H9 (cell line): ENCODE data around the gene GALNT9. TPM values are rescaled to one million over a fixed set of nuclear protein-coding genes. Genes with fewer than 3 reads are reported as not detected.
A peak's percentile ranks its signal among the peaks of the same experiment; 100 is the strongest.
"Not testable (repeated sequence)": the region's sequence is repeated elsewhere in the genome, so short reads cannot be mapped to it uniquely, and the experiment has no call there.

ENCODE experiments used
- DNase-seq: peaks from one replicate; pipeline ENCODE4 v3.0.0-alpha.2; 2017
- H2AFZ ChIP-seq: one replicate; pipeline ENCODE4 v1.6.1; 2013; ENCODE audit warnings: mild to moderate bottlenecking, low read length, control low read depth, moderate library complexity
- H2AK5ac ChIP-seq: 2 replicates; pipeline ENCODE4 v1.6.1; 2013; ENCODE audit warnings: low read length, control low read depth, mixed read lengths; ENCODE audit not compliant: insufficient read length
- H2BK120ac ChIP-seq: one replicate; pipeline ENCODE4 v1.6.1; 2013; ENCODE audit warnings: low read depth, mild to moderate bottlenecking, low read length, control low read depth, inconsistent platforms; ENCODE audit not compliant: poor library complexity, severe bottlenecking
- H2BK12ac ChIP-seq: 2 replicates; pipeline ENCODE4 v1.6.1; 2013; ENCODE audit warnings: low read length, control low read depth, mixed read lengths, low read depth; ENCODE audit not compliant: insufficient read length
- H2BK15ac ChIP-seq: 2 replicates; pipeline ENCODE4 v1.6.1; 2013; ENCODE audit warnings: low read depth, low read length, control low read depth
- H2BK20ac ChIP-seq: one replicate; pipeline ENCODE4 v1.6.1; 2013; ENCODE audit warnings: low read depth, mild to moderate bottlenecking, low read length, control low read depth, inconsistent platforms; ENCODE audit not compliant: poor library complexity, severe bottlenecking
- H2BK5ac ChIP-seq: 2 replicates; pipeline ENCODE4 v1.6.1; 2013; ENCODE audit warnings: low read length, control low read depth, mixed read lengths; ENCODE audit not compliant: insufficient read length
- H3K14ac ChIP-seq: 2 replicates; pipeline ENCODE4 v1.6.1; 2013; ENCODE audit warnings: low read length, control low read depth; ENCODE audit not compliant: insufficient read depth
- H3K18ac ChIP-seq: 2 replicates; pipeline ENCODE4 v1.6.1; 2013; ENCODE audit warnings: low read depth, mild to moderate bottlenecking, mixed read lengths, low read length, control low read depth; ENCODE audit not compliant: insufficient read length
- H3K23ac ChIP-seq: 2 replicates; pipeline ENCODE4 v1.6.1; 2013; ENCODE audit warnings: low read length, control low read depth, mixed read lengths, low read depth; ENCODE audit not compliant: insufficient read length
- H3K23me2 ChIP-seq: 2 replicates; pipeline ENCODE4 v1.6.1; 2013; ENCODE audit warnings: low read depth, mild to moderate bottlenecking, mixed read lengths, low read length, control low read depth; ENCODE audit not compliant: insufficient read length, poor library complexity, severe bottlenecking
- H3K27ac ChIP-seq: 2 replicates; pipeline ENCODE4 v1.5.1; 2013; ENCODE audit warnings: low read length, control low read depth, mixed read lengths, low read depth; ENCODE audit not compliant: insufficient read length
- H3K27me3 ChIP-seq: 2 replicates; pipeline ENCODE4 v1.6.1; 2013; ENCODE audit warnings: low read length, control low read depth, inconsistent platforms; ENCODE audit not compliant: insufficient read depth
- H3K4ac ChIP-seq: 2 replicates; pipeline ENCODE4 v1.6.1; 2013; ENCODE audit warnings: low read depth, mild to moderate bottlenecking, control low read depth, inconsistent platforms, low read length, moderate library complexity
- H3K4me1 ChIP-seq: 2 replicates; pipeline ENCODE4 v1.6.1; 2013; ENCODE audit warnings: low read length, control low read depth, inconsistent platforms; ENCODE audit not compliant: insufficient read depth
- H3K4me2 ChIP-seq: 2 replicates; pipeline ENCODE4 v1.6.1; 2013; ENCODE audit warnings: low read length, control low read depth, mixed read lengths; ENCODE audit not compliant: insufficient read length, insufficient read depth
- H3K56ac ChIP-seq: 2 replicates; pipeline ENCODE4 v1.6.1; 2013; ENCODE audit warnings: low read depth, mild to moderate bottlenecking, mixed read lengths, low read length, control low read depth; ENCODE audit not compliant: insufficient read length
- H3K79me1 ChIP-seq: 2 replicates; pipeline ENCODE4 v1.6.1; 2013; ENCODE audit warnings: low read depth, mild to moderate bottlenecking, moderate library complexity, low read length, control low read depth, inconsistent platforms; ENCODE audit not compliant: insufficient read depth, poor library complexity, severe bottlenecking
- H3K79me2 ChIP-seq: 2 replicates; pipeline ENCODE4 v1.6.1; 2013; ENCODE audit warnings: low read length, control low read depth, inconsistent platforms; ENCODE audit not compliant: insufficient read depth
- H3K9ac ChIP-seq: 2 replicates; pipeline ENCODE4 v1.6.1; 2013; ENCODE audit warnings: low read length, control low read depth, mixed read lengths; ENCODE audit not compliant: insufficient read length; ENCODE audit errors: extremely low read depth
- H3K9me3 ChIP-seq: one replicate; pipeline ENCODE4 v1.6.1; 2013; ENCODE audit warnings: low read depth, low read length, inconsistent platforms; ENCODE audit not compliant: control insufficient read depth
- H3T11ph ChIP-seq: one replicate; pipeline ENCODE4 v1.6.1; 2013; ENCODE audit warnings: mild to moderate bottlenecking, low read length, control low read depth, inconsistent platforms
- H4K20me1 ChIP-seq: one replicate; pipeline ENCODE4 v1.6.1; 2013; ENCODE audit not compliant: control insufficient read depth, insufficient read length, insufficient read depth
- H4K5ac ChIP-seq: 2 replicates; pipeline ENCODE4 v1.6.1; 2013; ENCODE audit warnings: low read depth, mild to moderate bottlenecking, mixed read lengths, low read length, control low read depth; ENCODE audit not compliant: insufficient read length
- H4K8ac ChIP-seq: replicated peaks from 2 replicates; pipeline ENCODE4 v1.6.1; 2013; ENCODE audit warnings: low read length, control low read depth, mixed read lengths, low read depth; ENCODE audit not compliant: insufficient read length
- H4K91ac ChIP-seq: 2 replicates; pipeline ENCODE4 v1.6.1; 2013; ENCODE audit warnings: low read depth, mild to moderate bottlenecking, moderate library complexity, mixed read lengths, low read length, control low read depth; ENCODE audit not compliant: insufficient read length
- H3K27ac Mint-ChIP-seq, 3 experiments: 2 replicates in 2 of 3; 3 replicates in 1 of 3; pipeline ENCODE4 v1.8.0; 2020 to 2021; ENCODE audit warnings: mixed read lengths in 3 of 3, mild to moderate bottlenecking in 1 of 3, moderate library complexity in 1 of 3
- H3K27me3 Mint-ChIP-seq: 2 replicates; pipeline ENCODE4 v1.8.0; 2021; ENCODE audit warnings: low read depth, mild to moderate bottlenecking, moderate library complexity, mixed read lengths
- H3K36me3 Mint-ChIP-seq, 3 experiments: 2 replicates in 2 of 3; 3 replicates in 1 of 3; pipeline ENCODE4 v1.8.0; 2020 to 2021; ENCODE audit warnings: low read depth in 3 of 3, mixed read lengths in 3 of 3; ENCODE audit not compliant: insufficient read depth in 1 of 3
- H3K4me1 Mint-ChIP-seq, 2 experiments: 2 replicates each; pipeline ENCODE4 v1.8.0; 2020; ENCODE audit warnings: mixed read lengths in 2 of 2
- H3K4me3 Mint-ChIP-seq, 2 experiments: 2 replicates in 1 of 2; 3 replicates in 1 of 2; pipeline ENCODE4 v1.8.0; 2020 to 2021; ENCODE audit warnings: mild to moderate bottlenecking in 2 of 2, mixed read lengths in 2 of 2, moderate library complexity in 1 of 2
- H3K9me3 Mint-ChIP-seq, 2 experiments: 2 replicates in 1 of 2; 3 replicates in 1 of 2; pipeline ENCODE4 v1.8.0; 2020; ENCODE audit warnings: mild to moderate bottlenecking in 2 of 2, mixed read lengths in 2 of 2, moderate library complexity in 1 of 2
- CTCF ChIP-seq: fragments of 200-600 bp; sonication (generic); conservative IDR thresholded peaks from 3 replicates; pipeline ENCODE4 v1.8.0; 2021; ENCODE audit warnings: antibody characterized with exemption, mild to moderate bottlenecking
- WGBS: extraction: QIAGEN DNeasy Blood & Tissue Kit; methylation state at CpG from one replicate; pipeline ENCODE4 v1.1.7; 2013; ENCODE audit warnings: missing lambda C conversion rate, low lambda C conversion rate, mixed read lengths; ENCODE audit not compliant: insufficient read length; ENCODE audit errors: extremely low coverage; 5-methylcytosine and 5-hydroxymethylcytosine counted together
- total RNA-seq: library from RNA; stranded (reverse); gene quantifications from 2 replicates; pipeline ENCODE4 v1.2.1, GENCODE V29; 2021

Gene GALNT9
- total RNA-seq, 1 experiment from 2014 or later: 0.35 TPM

- H2BK5ac ChIP-seq: no peak overlapping the region
- no peaks in the 10 kb centered on the region for H3K23me2 ChIP-seq
- H2BK12ac ChIP-seq: no peak overlapping the region
- H3K18ac ChIP-seq: no peak overlapping the region
- no CpG with 5 or more reads among the region's 32 CpGs for WGBS
- Mint-ChIP-seq H3K27ac (peak overlapping the region in 1 of 3 experiments; percentile 89; a peak in 1 of 7 replicates), H3K9me3 (peaks cover 14 to 20% of the 10 kb centered on the region in 2 experiments), H3K4me1 (no peaks in the 10 kb centered on the region), H3K27me3 (peaks cover 84% of the 10 kb centered on the region), H3K4me3 (no peak overlapping the region), H3K36me3 (peaks cover 4 to 12% (median 9%) of the 10 kb centered on the region in 3 experiments; a peak in 5 of 7 replicates)
- H3K4me1 ChIP-seq: no peaks in the 10 kb centered on the region
- no peak overlapping the region for H3K4ac ChIP-seq
- no peak overlapping the region for H3T11ph ChIP-seq
- no peak overlapping the region for H2AK5ac ChIP-seq
- H2BK20ac ChIP-seq: no peak overlapping the region
- H4K91ac ChIP-seq: no peak overlapping the region
- H3K79me1 ChIP-seq: no peaks in the 10 kb centered on the region
- no peaks in the 10 kb centered on the region for H3K79me2 ChIP-seq
- H2AFZ ChIP-seq: no peak overlapping the region
- no peak overlapping the region for H3K23ac ChIP-seq
- peaks cover 8% of the 10 kb centered on the region for H3K9me3 ChIP-seq
- H3K27me3 ChIP-seq: no peaks in the 10 kb centered on the region; the same call in 1 of the 2 replicates
- H4K20me1 ChIP-seq: no peaks in the 10 kb centered on the region
- H4K5ac ChIP-seq: no peak overlapping the region
- no peak overlapping the region for H3K27ac ChIP-seq
- H3K14ac ChIP-seq: peak overlapping the region; percentile 16; the same call in 1 of the 2 replicates
- H4K8ac ChIP-seq: no peak overlapping the region
- H2BK120ac ChIP-seq: no peak overlapping the region
- H2BK15ac ChIP-seq: no peak overlapping the region
- H3K56ac ChIP-seq: no peak overlapping the region
- H3K4me2 ChIP-seq: no peak overlapping the region
- no peak for DNase-seq
- TF ChIP-seq CTCF: no peak
- H3K9ac ChIP-seq: no peak overlapping the region
Observed at GRCh38 chr12:132196038-132196872, 133.1 kb downstream of the GALNT9 start.

GRCh38 chr12:132195242-132195641 lies 134.1 kb downstream of the GALNT9 start:
- not testable (repeated sequence) for H4K8ac ChIP-seq, H3K9ac ChIP-seq, H2BK120ac ChIP-seq, H3K18ac ChIP-seq, H4K91ac ChIP-seq, H4K20me1 ChIP-seq, H3K4me3 Mint-ChIP-seq, H3K56ac ChIP-seq, H2BK5ac ChIP-seq, H3K4me1 ChIP-seq, DNase-seq, H3K14ac ChIP-seq, H3K27ac Mint-ChIP-seq, H3K4ac ChIP-seq, H3K4me1 Mint-ChIP-seq, H2BK20ac ChIP-seq, H2AK5ac ChIP-seq, H3K79me2 ChIP-seq, H3K4me2 ChIP-seq, H3K23me2 ChIP-seq, H4K5ac ChIP-seq, H3T11ph ChIP-seq, H3K79me1 ChIP-seq, H2BK15ac ChIP-seq, H2BK12ac ChIP-seq, H3K27me3 ChIP-seq, H2AFZ ChIP-seq, H3K9me3 ChIP-seq, H3K27ac ChIP-seq, H3K23ac ChIP-seq
- Mint-ChIP-seq H3K27me3 (peaks cover 85% of the 10 kb centered on the region), H3K36me3 (peaks cover 4 to 12% (median 9%) of the 10 kb centered on the region in 3 experiments; a peak in 5 of 7 replicates), H3K9me3 (peaks cover 14 to 20% of the 10 kb centered on the region in 2 experiments)
- WGBS: no CpG with 5 or more reads among the region's 12 CpGs
